Measurements from ENCODE around the gene YY1.

DNA sequence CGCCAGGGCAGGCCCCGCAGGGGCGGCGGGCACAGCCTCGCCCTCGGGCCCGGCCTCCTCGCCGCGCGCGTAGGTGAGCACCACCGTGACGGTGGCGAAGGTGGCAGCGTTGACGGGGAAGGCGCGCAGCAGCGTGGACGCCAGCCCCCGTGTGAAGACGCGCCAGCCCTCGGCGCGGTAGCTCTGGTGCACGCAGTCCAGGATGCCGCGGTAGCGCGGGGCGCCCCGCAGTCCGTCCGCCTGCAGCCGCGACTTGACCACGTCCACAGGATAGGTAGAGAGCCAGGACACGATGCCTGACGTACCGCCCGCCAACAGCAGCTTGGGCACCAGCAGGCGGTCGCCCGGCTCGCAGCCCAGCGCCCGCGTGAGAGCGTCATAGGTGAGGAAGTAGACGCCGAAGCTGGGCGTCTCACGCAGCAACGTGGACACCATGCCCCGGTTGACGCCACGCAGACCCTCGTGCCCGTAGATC lies 53.4 kb downstream of the YY1 start:
- TF ChIP-seq, protein P1, sequence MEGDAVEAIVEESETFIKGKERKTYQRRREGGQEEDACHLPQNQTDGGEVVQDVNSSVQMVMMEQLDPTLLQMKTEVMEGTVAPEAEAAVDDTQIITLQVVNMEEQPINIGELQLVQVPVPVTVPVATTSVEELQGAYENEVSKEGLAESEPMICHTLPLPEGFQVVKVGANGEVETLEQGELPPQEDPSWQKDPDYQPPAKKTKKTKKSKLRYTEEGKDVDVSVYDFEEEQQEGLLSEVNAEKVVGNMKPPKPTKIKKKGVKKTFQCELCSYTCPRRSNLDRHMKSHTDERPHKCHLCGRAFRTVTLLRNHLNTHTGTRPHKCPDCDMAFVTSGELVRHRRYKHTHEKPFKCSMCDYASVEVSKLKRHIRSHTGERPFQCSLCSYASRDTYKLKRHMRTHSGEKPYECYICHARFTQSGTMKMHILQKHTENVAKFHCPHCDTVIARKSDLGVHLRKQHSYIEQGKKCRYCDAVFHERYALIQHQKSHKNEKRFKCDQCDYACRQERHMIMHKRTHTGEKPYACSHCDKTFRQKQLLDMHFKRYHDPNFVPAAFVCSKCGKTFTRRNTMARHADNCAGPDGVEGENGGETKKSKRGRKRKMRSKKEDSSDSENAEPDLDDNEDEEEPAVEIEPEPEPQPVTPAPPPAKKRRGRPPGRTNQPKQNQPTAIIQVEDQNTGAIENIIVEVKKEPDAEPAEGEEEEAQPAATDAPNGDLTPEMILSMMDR (conservative IDR thresholded peaks at IDR 0.05 in 1 of 2, IDR thresholded peaks at IDR 0.05 in 1 of 2; ENCODE audit: extremely low read depth in 1 of 2, insufficient read depth in 1 of 2, low read depth in 1 of 2, low read length in 2 of 2): no peak
- no peak for TF ChIP-seq EZH2 (IDR thresholded peaks at IDR 0.05; ENCODE audit: borderline replicate concordance, low read length)

All from mammary epithelial cell (primary cell).